A673 (cell line): ENCODE data around the gene CHD8.

Source experiments
- EZH2 ChIP-seq: fragments of 200-600 bp; sonication (generic); IDR thresholded peaks from 2 replicates; pipeline ENCODE4 v1.6.1; 2017; ENCODE audit warnings: borderline replicate concordance, low read depth, mild to moderate bottlenecking, mixed read lengths, antibody characterized with exemption, low read length; ENCODE audit not compliant: poor library complexity, severe bottlenecking
- TF ChIP-seq, protein P1 (sequence below): fragments of 300-800, 200-600 bp; sonication (generic); conservative IDR thresholded peaks from 2 replicates; pipeline ENCODE4 v1.5.1; 2017; ENCODE audit warnings: low read depth, mild to moderate bottlenecking, antibody characterized with exemption, low read length, moderate library complexity, mixed read lengths

DNA sequence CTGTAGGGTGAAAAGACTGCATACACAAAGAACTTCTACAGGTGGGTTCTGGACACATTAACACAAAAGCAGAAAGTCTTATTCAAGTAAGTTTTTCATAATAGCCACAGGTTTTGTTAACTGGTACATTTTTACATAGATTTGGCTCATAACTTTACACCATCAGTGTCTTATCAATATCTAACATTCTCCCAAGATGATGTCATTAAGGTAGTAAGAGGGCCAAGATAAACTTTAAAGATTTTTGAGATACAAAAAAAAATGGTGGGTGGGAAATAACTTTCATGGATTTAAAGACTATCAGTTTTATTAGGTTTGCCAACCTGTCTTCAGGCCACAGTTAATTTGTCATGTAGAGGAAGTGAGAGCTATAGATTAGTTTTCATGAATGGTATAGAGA, 73.8 kb downstream of the CHD8 start:
- TF ChIP-seq, protein P1, sequence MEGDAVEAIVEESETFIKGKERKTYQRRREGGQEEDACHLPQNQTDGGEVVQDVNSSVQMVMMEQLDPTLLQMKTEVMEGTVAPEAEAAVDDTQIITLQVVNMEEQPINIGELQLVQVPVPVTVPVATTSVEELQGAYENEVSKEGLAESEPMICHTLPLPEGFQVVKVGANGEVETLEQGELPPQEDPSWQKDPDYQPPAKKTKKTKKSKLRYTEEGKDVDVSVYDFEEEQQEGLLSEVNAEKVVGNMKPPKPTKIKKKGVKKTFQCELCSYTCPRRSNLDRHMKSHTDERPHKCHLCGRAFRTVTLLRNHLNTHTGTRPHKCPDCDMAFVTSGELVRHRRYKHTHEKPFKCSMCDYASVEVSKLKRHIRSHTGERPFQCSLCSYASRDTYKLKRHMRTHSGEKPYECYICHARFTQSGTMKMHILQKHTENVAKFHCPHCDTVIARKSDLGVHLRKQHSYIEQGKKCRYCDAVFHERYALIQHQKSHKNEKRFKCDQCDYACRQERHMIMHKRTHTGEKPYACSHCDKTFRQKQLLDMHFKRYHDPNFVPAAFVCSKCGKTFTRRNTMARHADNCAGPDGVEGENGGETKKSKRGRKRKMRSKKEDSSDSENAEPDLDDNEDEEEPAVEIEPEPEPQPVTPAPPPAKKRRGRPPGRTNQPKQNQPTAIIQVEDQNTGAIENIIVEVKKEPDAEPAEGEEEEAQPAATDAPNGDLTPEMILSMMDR, result no peak
- no peak for TF ChIP-seq EZH2
